NCI-H226 (cell line): ENCODE data around the gene CABP4.

Experiments
- DNase-seq: peaks from one replicate; pipeline ENCODE4 v3.0.0-alpha.2; 2015

The CABP4 gene

GRCh38 chr11:67500484-67500821, 45.3 kb downstream of the CABP4 start:
- no peak for DNase-seq

- DNase-seq: no peak
Observed at GRCh38 chr11:67500831-67501715, 45.9 kb downstream of the CABP4 start.

GRCh38 chr11:67501854-67502253, 46.7 kb downstream of the CABP4 start:
- no peak for DNase-seq

GRCh38 chr11:67502328-67502979, 47.3 kb downstream of the CABP4 start:
- DNase-seq: no peak

GRCh38 chr11:67503119-67504004, 48.2 kb downstream of the CABP4 start:
- DNase-seq: no peak

GRCh38 chr11:67504005-67504949, 49.1 kb downstream of the CABP4 start:
- peak; percentile 17 for DNase-seq

- peak; percentile 75 for DNase-seq
Observed at GRCh38 chr11:67504950-67505581, 49.9 kb downstream of the CABP4 start, which contains the start of gene PITPNM1. Gene PITPNM1, minus strand, starts transcription at chr11:67505363. Its CDS starts 1,183 bp downstream, at chr11:67504180.

GRCh38 chr11:67505605-67506396, 50.6 kb downstream of the CABP4 start:
- peak; percentile 98 for DNase-seq

- no peak for DNase-seq
Observed at GRCh38 chr11:67506426-67507051, 51.4 kb downstream of the CABP4 start.

GRCh38 chr11:67507242-67507863, 52.2 kb downstream of the CABP4 start:
- no peak for DNase-seq

GRCh38 chr11:67507864-67508485, 52.8 kb downstream of the CABP4 start, which contains the start of gene CDK2AP2:
Gene CDK2AP2, minus strand, starts transcription at chr11:67508162. Its CDS starts 80 bp downstream, at chr11:67508082.
- peak; percentile 100 for DNase-seq

- DNase-seq: peak; percentile 91
Observed at GRCh38 chr11:67508486-67509121, 53.5 kb downstream of the CABP4 start.

- DNase-seq: no peak
Observed at GRCh38 chr11:67510023-67510345, 54.8 kb downstream of the CABP4 start.
